ENCODE results near the gene ANKRD62.
"Not testable (repeated sequence)": the region's sequence is repeated elsewhere in the genome, so short reads cannot be mapped to it uniquely, and the experiment has no call there.

ANKRD62 gene

GRCh38 chr18:12109836-12110235 lies 16.2 kb downstream of the ANKRD62 start:
- Histone ChIP-seq H3K4me1 (ENCODE audit: control insufficient read depth, low read depth, low read length) (no peaks in the 10 kb centered on the region), H3K36me3 (ENCODE audit: control insufficient read depth, low read depth, low read length) (no peaks in the 10 kb centered on the region), H3K27ac (ENCODE audit: low read length) (no peak overlapping the region), H3K9ac (ENCODE audit: low read length) (no peak overlapping the region), H3K27me3 (ENCODE audit: control insufficient read depth, insufficient read depth, low read length) (no peaks in the 10 kb centered on the region), H3K4me3 (ENCODE audit: low read length) (no peak overlapping the region), H3K9me3 (ENCODE audit: control insufficient read depth, low read depth, low read length) (no peaks in the 10 kb centered on the region)

- no peak overlapping the region for H3K4me3 ChIP-seq (ENCODE audit: low read length)
- no peak overlapping the region for H3K9ac ChIP-seq (ENCODE audit: low read length)
- no peaks in the 10 kb centered on the region for H3K9me3 ChIP-seq (ENCODE audit: control insufficient read depth, low read depth, low read length)
- H3K27me3 ChIP-seq (ENCODE audit: control insufficient read depth, insufficient read depth, low read length): no peaks in the 10 kb centered on the region
- no peaks in the 10 kb centered on the region for H3K36me3 ChIP-seq (ENCODE audit: control insufficient read depth, low read depth, low read length)
- no peak overlapping the region for H3K27ac ChIP-seq (ENCODE audit: low read length)
- no peaks in the 10 kb centered on the region for H3K4me1 ChIP-seq (ENCODE audit: control insufficient read depth, low read depth, low read length)
Measured at GRCh38 chr18:12113999-12114646, 20.5 kb downstream of the ANKRD62 start.

- Histone ChIP-seq H3K27ac (ENCODE audit: low read length) (no peak overlapping the region), H3K4me1 (ENCODE audit: control insufficient read depth, low read depth, low read length) (no peaks in the 10 kb centered on the region), H3K9me3 (ENCODE audit: control insufficient read depth, low read depth, low read length) (no peaks in the 10 kb centered on the region), H3K9ac (ENCODE audit: low read length) (no peak overlapping the region), H3K27me3 (ENCODE audit: control insufficient read depth, insufficient read depth, low read length) (no peaks in the 10 kb centered on the region), H3K36me3 (ENCODE audit: control insufficient read depth, low read depth, low read length) (no peaks in the 10 kb centered on the region), H3K4me3 (ENCODE audit: low read length) (no peak overlapping the region)
Measured at GRCh38 chr18:12119358-12119757, 25.7 kb downstream of the ANKRD62 start.

- Histone ChIP-seq H3K27me3 (ENCODE audit: control insufficient read depth, insufficient read depth, low read length) (no peaks in the 10 kb centered on the region), H3K4me3 (ENCODE audit: low read length) (peak overlapping the region; percentile 44), H3K9me3 (ENCODE audit: control insufficient read depth, low read depth, low read length) (no peaks in the 10 kb centered on the region), H3K27ac (ENCODE audit: low read length) (no peak overlapping the region), H3K9ac (ENCODE audit: low read length) (no peak overlapping the region), H3K4me1 (ENCODE audit: control insufficient read depth, low read depth, low read length) (no peaks in the 10 kb centered on the region), H3K36me3 (ENCODE audit: control insufficient read depth, low read depth, low read length) (no peaks in the 10 kb centered on the region)
Measured at GRCh38 chr18:12121175-12122042, 27.8 kb downstream of the ANKRD62 start.

GRCh38 chr18:12122043-12122389 lies 28.4 kb downstream of the ANKRD62 start:
- H3K27ac ChIP-seq (ENCODE audit: low read length); H3K9me3 ChIP-seq (ENCODE audit: control insufficient read depth, low read depth, low read length); H3K36me3 ChIP-seq (ENCODE audit: control insufficient read depth, low read depth, low read length); H3K4me3 ChIP-seq (ENCODE audit: low read length); H3K9ac ChIP-seq (ENCODE audit: low read length); H3K27me3 ChIP-seq (ENCODE audit: control insufficient read depth, insufficient read depth, low read length); H3K4me1 ChIP-seq (ENCODE audit: control insufficient read depth, low read depth, low read length): not testable (repeated sequence)

GRCh38 chr18:12127647-12128046 lies 34.0 kb downstream of the ANKRD62 start:
- not testable (repeated sequence) for H3K36me3 ChIP-seq (ENCODE audit: control insufficient read depth, low read depth, low read length); H3K27me3 ChIP-seq (ENCODE audit: control insufficient read depth, insufficient read depth, low read length); H3K4me3 ChIP-seq (ENCODE audit: low read length); H3K4me1 ChIP-seq (ENCODE audit: control insufficient read depth, low read depth, low read length); H3K9me3 ChIP-seq (ENCODE audit: control insufficient read depth, low read depth, low read length); H3K9ac ChIP-seq (ENCODE audit: low read length); H3K27ac ChIP-seq (ENCODE audit: low read length)

- H3K27me3 ChIP-seq (ENCODE audit: control insufficient read depth, insufficient read depth, low read length); H3K9ac ChIP-seq (ENCODE audit: low read length); H3K4me3 ChIP-seq (ENCODE audit: low read length); H3K9me3 ChIP-seq (ENCODE audit: control insufficient read depth, low read depth, low read length); H3K27ac ChIP-seq (ENCODE audit: low read length); H3K4me1 ChIP-seq (ENCODE audit: control insufficient read depth, low read depth, low read length); H3K36me3 ChIP-seq (ENCODE audit: control insufficient read depth, low read depth, low read length): not testable (repeated sequence)
Measured at GRCh38 chr18:12138831-12139230, 45.2 kb downstream of the ANKRD62 start.

- not testable (repeated sequence) for H3K27me3 ChIP-seq (ENCODE audit: control insufficient read depth, insufficient read depth, low read length); H3K27ac ChIP-seq (ENCODE audit: low read length); H3K4me3 ChIP-seq (ENCODE audit: low read length); H3K36me3 ChIP-seq (ENCODE audit: control insufficient read depth, low read depth, low read length); H3K9me3 ChIP-seq (ENCODE audit: control insufficient read depth, low read depth, low read length); H3K9ac ChIP-seq (ENCODE audit: low read length); H3K4me1 ChIP-seq (ENCODE audit: control insufficient read depth, low read depth, low read length)
Measured at GRCh38 chr18:12140866-12141265, 47.2 kb downstream of the ANKRD62 start.

- H3K4me1 ChIP-seq (ENCODE audit: control insufficient read depth, low read depth, low read length); H3K27me3 ChIP-seq (ENCODE audit: control insufficient read depth, insufficient read depth, low read length); H3K36me3 ChIP-seq (ENCODE audit: control insufficient read depth, low read depth, low read length); H3K4me3 ChIP-seq (ENCODE audit: low read length); H3K27ac ChIP-seq (ENCODE audit: low read length); H3K9ac ChIP-seq (ENCODE audit: low read length); H3K9me3 ChIP-seq (ENCODE audit: control insufficient read depth, low read depth, low read length): not testable (repeated sequence)
Measured at GRCh38 chr18:12141778-12142177, 48.1 kb downstream of the ANKRD62 start.

GRCh38 chr18:12149431-12149830 lies 55.8 kb downstream of the ANKRD62 start:
- not testable (repeated sequence) for H3K36me3 ChIP-seq (ENCODE audit: control insufficient read depth, low read depth, low read length); H3K9ac ChIP-seq (ENCODE audit: low read length); H3K27me3 ChIP-seq (ENCODE audit: control insufficient read depth, insufficient read depth, low read length); H3K9me3 ChIP-seq (ENCODE audit: control insufficient read depth, low read depth, low read length); H3K4me3 ChIP-seq (ENCODE audit: low read length); H3K4me1 ChIP-seq (ENCODE audit: control insufficient read depth, low read depth, low read length); H3K27ac ChIP-seq (ENCODE audit: low read length)

- Histone ChIP-seq H3K9me3 (ENCODE audit: control insufficient read depth, low read depth, low read length) (no peaks in the 10 kb centered on the region), H3K4me1 (ENCODE audit: control insufficient read depth, low read depth, low read length) (no peaks in the 10 kb centered on the region), H3K36me3 (ENCODE audit: control insufficient read depth, low read depth, low read length) (no peaks in the 10 kb centered on the region), H3K27me3 (ENCODE audit: control insufficient read depth, insufficient read depth, low read length) (no peaks in the 10 kb centered on the region), H3K27ac (ENCODE audit: low read length) (no peak overlapping the region), H3K4me3 (ENCODE audit: low read length) (no peak overlapping the region), H3K9ac (ENCODE audit: low read length) (no peak overlapping the region)
Measured at GRCh38 chr18:12154361-12154760, 60.7 kb downstream of the ANKRD62 start.

- Histone ChIP-seq H3K4me1 (ENCODE audit: control insufficient read depth, low read depth, low read length) (peaks cover 7% of the 10 kb centered on the region), H3K36me3 (ENCODE audit: control insufficient read depth, low read depth, low read length) (no peaks in the 10 kb centered on the region), H3K27ac (ENCODE audit: low read length) (no peak overlapping the region), H3K4me3 (ENCODE audit: low read length) (no peak overlapping the region), H3K9ac (ENCODE audit: low read length) (no peak overlapping the region), H3K9me3 (ENCODE audit: control insufficient read depth, low read depth, low read length) (no peaks in the 10 kb centered on the region), H3K27me3 (ENCODE audit: control insufficient read depth, insufficient read depth, low read length) (no peaks in the 10 kb centered on the region)
Measured at GRCh38 chr18:12155996-12156395, 62.4 kb downstream of the ANKRD62 start.
